GM12801 (cell line): ENCODE data around the gene ETDC.

Experiments used
- CTCF ChIP-seq: IDR thresholded peaks from one replicate; pipeline ENCODE4 v1.5.1; 2011; ENCODE audit warnings: control low read depth; ENCODE audit not compliant: insufficient read length; ENCODE audit errors: extremely low read depth

Gene ETDC

GRCh38 chrX:135302269-135302873, 6.9 kb upstream of the ETDC start:
- TF ChIP-seq CTCF: no peak

- TF ChIP-seq CTCF: no peak
These were observed 4.5 kb upstream of the ETDC start for GRCh38 chrX:135304741-135305140.

- no peak for TF ChIP-seq CTCF
These were observed 2.1 kb upstream of the ETDC start for GRCh38 chrX:135307171-135307570.

DNA sequence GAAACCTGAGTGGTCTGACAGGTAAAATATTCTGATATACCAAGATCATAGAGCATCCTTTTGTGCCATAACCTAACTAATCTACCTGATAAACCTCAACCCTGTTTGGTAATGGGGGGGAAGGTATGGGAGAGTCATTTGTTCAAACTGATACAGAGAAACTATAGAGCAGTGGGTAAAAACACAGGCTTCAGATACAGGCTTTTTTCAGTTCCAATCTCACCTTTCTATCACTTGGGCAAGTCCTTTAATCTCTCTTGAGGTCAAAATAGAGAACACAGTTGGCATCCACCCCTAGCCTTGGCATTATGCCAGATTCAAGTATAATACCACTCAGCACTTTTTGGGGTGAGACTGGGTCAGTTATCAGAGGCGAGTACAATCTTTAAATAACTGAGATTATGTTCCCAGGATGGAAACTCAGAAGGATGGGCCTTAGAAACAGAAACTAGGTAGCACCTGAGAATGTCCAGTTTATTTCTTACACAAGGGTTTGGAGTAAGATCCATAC, 880 bp upstream of the ETDC start:
- TF ChIP-seq CTCF: no peak

DNA sequence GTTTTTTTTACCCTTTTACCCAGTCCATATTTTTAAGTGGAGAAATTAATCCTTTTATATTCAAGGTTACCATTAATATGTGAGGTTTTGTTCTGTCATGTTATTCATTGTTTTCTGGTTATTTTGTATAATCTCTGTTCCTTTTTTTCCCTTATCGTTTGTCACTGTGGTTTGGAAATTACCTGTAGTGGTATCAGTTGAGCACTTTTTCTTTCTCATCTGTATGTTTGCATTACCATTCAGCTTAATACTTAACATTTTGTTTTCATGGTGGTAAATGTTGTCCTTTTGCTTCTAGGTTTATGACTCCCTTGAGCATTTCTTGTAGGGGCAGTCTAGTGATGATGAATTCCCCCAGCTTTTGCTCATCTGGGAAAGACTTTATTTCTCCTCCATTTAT, 6.6 kb downstream of the ETDC start:
- TF ChIP-seq CTCF: no peak

DNA sequence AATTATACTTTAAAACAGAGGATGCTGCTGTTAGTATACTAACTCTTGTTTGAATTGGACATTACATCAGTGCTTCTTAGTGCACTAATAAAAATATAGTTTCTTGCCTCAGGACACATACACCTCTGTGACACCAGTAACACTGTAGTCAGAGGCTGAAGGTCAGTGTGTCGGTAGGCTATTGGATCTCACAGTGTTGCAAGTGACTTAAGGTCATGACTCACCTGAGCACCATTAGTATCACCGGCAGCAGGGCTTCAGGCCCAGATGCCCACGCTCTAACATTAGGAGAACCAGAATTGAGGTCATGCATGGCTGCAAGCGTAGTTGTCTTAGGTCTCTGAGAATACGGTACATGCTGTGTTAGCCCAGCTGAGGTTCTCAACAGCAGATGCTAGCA, 15.2 kb downstream of the ETDC start:
- TF ChIP-seq CTCF: no peak

DNA sequence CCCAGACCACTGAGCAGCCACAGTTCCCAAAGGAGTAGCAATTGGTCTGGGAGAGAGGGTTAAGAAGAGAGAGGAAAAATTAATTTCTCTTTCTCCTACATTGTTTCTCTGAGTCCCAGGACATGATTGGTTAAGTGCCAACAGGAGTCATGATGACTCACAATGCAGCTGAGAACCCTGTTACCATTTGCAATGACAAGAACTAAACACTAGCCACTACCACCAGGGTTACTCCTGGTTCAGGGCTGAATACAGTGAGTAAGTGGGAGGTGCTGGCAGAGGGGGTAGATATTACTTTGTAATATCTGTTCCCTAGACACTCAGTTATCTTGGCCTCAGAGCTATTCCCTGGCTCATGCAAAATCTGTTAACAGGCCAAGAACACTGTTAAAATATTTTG, 18.0 kb downstream of the ETDC start:
- TF ChIP-seq CTCF: no peak
